Muscle of leg (tissue), 11 donors: ENCODE measurements around the gene JCHAIN. TPM values are rescaled to one million over a fixed set of nuclear protein-coding genes. Genes with fewer than 3 reads are reported as not detected.

Experiments used
- DNase-seq: peaks from one replicate; pipeline ENCODE4 v3.0.0; 2013
- H3K27ac ChIP-seq: one replicate; pipeline ENCODE4 v1.5.1; 2013; ENCODE audit warnings: mild to moderate bottlenecking, low read length, control low read depth
- H3K27me3 ChIP-seq: one replicate; pipeline ENCODE4 v1.6.1; 2013; ENCODE audit warnings: low read length; ENCODE audit not compliant: control insufficient read depth, insufficient read depth
- H3K36me3 ChIP-seq: one replicate; pipeline ENCODE4 v1.6.1; 2013; ENCODE audit warnings: low read length; ENCODE audit not compliant: control insufficient read depth, insufficient read depth
- H3K4me1 ChIP-seq: one replicate; pipeline ENCODE4 v1.6.1; 2013; ENCODE audit warnings: low read length; ENCODE audit not compliant: control insufficient read depth, insufficient read depth
- H3K4me3 ChIP-seq: one replicate; pipeline ENCODE4 v1.5.1; 2013; ENCODE audit warnings: low read length, control low read depth
- H3K9me3 ChIP-seq: replicated peaks from 2 replicates; pipeline ENCODE4 v1.6.1; 2013; ENCODE audit warnings: low read depth, low read length; ENCODE audit not compliant: control insufficient read depth
- WGBS: methylation state at CpG from one replicate; pipeline ENCODE4 v1.1.5; 2013; ENCODE audit warnings: missing lambda C conversion rate; ENCODE audit not compliant: insufficient coverage; 5-methylcytosine and 5-hydroxymethylcytosine counted together
- polyA plus RNA-seq, 8 donors: library from polyadenylated mRNA; unstranded; fragments of 120-200 nt; gene quantifications; one replicate each; pipeline versions ENCODE4 v1.2.1 to v1.2.3, GENCODE V29; 2013; ENCODE audit warnings: inconsistent platforms in 1 of 8, low replicate concordance in 1 of 8; ENCODE audit not compliant: insufficient read length in 8 of 8, insufficient read depth in 1 of 8
- total RNA-seq: library from RNA; stranded (reverse); fragments of 120-200 nt; gene quantifications from one replicate; pipeline ENCODE4 v1.2.4, GENCODE V29; 2013

The JCHAIN gene
- total and polyA plus RNA-seq, 9 donors = 0.45 to 2.3 (median 0.95) TPM

GRCh38 chr4:70623323-70623722 lies 43.0 kb downstream of the JCHAIN start:
- Histone ChIP-seq H3K27me3 (no peaks in the 10 kb centered on the region), H3K9me3 (no peaks in the 10 kb centered on the region), H3K36me3 (no peaks in the 10 kb centered on the region), H3K27ac (no peak overlapping the region), H3K4me3 (no peak overlapping the region), H3K4me1 (no peaks in the 10 kb centered on the region)
- DNase-seq = no peak
- WGBS = no CpG with 5 or more reads among the region's 3 CpGs

GRCh38 chr4:70619778-70620177 lies 46.5 kb downstream of the JCHAIN start:
- Histone ChIP-seq H3K4me1 (no peaks in the 10 kb centered on the region), H3K4me3 (no peak overlapping the region), H3K27ac (no peak overlapping the region), H3K27me3 (no peaks in the 10 kb centered on the region), H3K36me3 (no peaks in the 10 kb centered on the region), H3K9me3 (no peaks in the 10 kb centered on the region)
- no CpG with 5 or more reads among the region's 2 CpGs for WGBS
- DNase-seq = no peak

DNA sequence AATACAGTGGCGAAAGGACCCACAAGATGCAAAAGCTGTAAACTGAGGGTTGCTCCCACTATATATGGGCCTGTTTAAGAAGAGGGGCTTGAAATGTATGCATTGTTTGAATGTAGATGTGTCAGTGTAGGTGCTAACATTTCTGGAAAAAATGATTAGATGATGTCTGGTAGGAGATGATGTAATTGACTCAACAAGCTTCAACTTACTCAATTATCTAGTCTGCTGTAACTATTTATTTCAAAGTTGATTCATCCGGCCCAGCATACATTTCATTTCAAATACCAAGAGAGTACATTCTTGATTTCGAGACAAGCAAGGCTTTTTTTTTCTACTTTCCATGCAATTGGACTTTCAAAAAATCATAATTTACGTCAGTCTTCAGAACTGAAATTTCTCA lies 47.0 kb downstream of the JCHAIN start:
- Histone ChIP-seq H3K27me3 (no peaks in the 10 kb centered on the region), H3K9me3 (no peaks in the 10 kb centered on the region), H3K36me3 (no peaks in the 10 kb centered on the region), H3K27ac (no peak overlapping the region), H3K4me1 (no peaks in the 10 kb centered on the region), H3K4me3 (no peak overlapping the region)
- no peak for DNase-seq
- WGBS = 86% methylated on average over 3 of the region's 4 CpGs

DNA sequence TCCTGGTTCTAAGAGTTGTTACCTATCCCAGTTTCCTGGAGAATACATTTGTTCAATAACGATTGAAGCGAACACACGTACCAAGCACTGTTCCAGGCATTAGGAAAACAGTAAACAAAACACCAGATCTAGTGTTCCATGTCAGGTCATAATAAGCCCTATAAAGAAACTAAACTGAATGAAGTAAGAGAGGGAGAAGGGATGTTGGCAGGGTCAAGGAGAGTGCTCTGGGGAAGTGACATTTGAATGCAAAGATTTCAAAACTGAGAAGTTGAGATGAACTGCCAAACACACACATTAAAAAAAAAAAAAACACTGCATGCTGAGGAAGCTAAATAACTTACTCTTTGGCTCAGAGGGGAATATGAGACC lies 52.1 kb downstream of the JCHAIN start:
- H3K27me3 ChIP-seq = no peaks in the 10 kb centered on the region
- no peak overlapping the region for H3K27ac ChIP-seq
- no peaks in the 10 kb centered on the region for H3K36me3 ChIP-seq
- no peak overlapping the region for H3K4me3 ChIP-seq
- DNase-seq = peak; percentile 8
- H3K9me3 ChIP-seq = no peaks in the 10 kb centered on the region
- WGBS = no CpG with 5 or more reads among the region's 3 CpGs
- no peaks in the 10 kb centered on the region for H3K4me1 ChIP-seq

- H3K27ac ChIP-seq = no peak overlapping the region
- 50% methylated on average over 1 of the region's 9 CpGs for WGBS
Observed at GRCh38 chr4:70613306-70614183, 52.8 kb downstream of the JCHAIN start.

GRCh38 chr4:70608324-70608723 lies 58.0 kb downstream of the JCHAIN start:
- no peak for DNase-seq
- no peaks in the 10 kb centered on the region for H3K36me3 ChIP-seq
- no peaks in the 10 kb centered on the region for H3K27me3 ChIP-seq
- no CpG with 5 or more reads among the region's 2 CpGs for WGBS
- no peak overlapping the region for H3K27ac ChIP-seq
- H3K9me3 ChIP-seq = no peaks in the 10 kb centered on the region
- H3K4me1 ChIP-seq = no peaks in the 10 kb centered on the region
- no peak overlapping the region for H3K4me3 ChIP-seq

More at GRCh38 chr4:70613306-70614183, 52.8 kb downstream of the JCHAIN start:
- Histone ChIP-seq H3K36me3 (no peaks in the 10 kb centered on the region), H3K4me3 (no peak overlapping the region), H3K4me1 (no peaks in the 10 kb centered on the region), H3K9me3 (no peaks in the 10 kb centered on the region), H3K27me3 (no peaks in the 10 kb centered on the region)
- peak; percentile 12 for DNase-seq

- Histone ChIP-seq H3K27me3 (no peaks in the 10 kb centered on the region), H3K4me3 (no peak overlapping the region), H3K36me3 (no peaks in the 10 kb centered on the region), H3K9me3 (no peaks in the 10 kb centered on the region), H3K4me1 (no peaks in the 10 kb centered on the region), H3K27ac (no peak overlapping the region)
- WGBS = 87% methylated on average over 3 of the region's 3 CpGs
- DNase-seq = no peak
Observed at GRCh38 chr4:70607334-70607853, 58.9 kb downstream of the JCHAIN start.

DNA sequence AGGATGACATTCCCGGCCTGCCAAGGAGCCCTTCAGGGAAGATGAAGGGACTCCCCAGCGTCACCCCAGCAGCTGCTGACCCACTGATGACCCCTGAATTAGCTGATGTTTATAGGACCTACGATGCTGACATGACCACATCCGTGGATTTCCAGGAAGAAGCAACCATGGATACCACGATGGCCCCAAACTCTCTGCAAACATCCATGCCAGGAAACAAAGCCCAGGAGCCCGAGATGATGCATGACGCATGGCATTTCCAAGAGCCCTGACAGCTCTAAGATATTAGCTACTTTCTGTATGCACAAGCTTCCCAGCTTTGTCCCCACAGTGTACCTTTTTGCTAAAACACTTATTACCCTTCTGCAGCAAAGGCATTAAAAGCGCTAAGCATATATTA lies 59.8 kb downstream of the JCHAIN start:
- Histone ChIP-seq H3K9me3 (no peaks in the 10 kb centered on the region), H3K36me3 (no peaks in the 10 kb centered on the region), H3K27me3 (no peaks in the 10 kb centered on the region), H3K4me3 (no peak overlapping the region), H3K27ac (no peak overlapping the region), H3K4me1 (no peaks in the 10 kb centered on the region)
- no peak for DNase-seq
- WGBS = 73% methylated on average over 7 of the region's 8 CpGs

Other genes starting within 250 kb of the JCHAIN start
- gene MUC7, start 194.3 kb downstream of the JCHAIN start, total RNA-seq = not detected
- under 1 TPM in 2 of 8 donors, not detected in 6; 0.15 to 0.36 TPM for gene MUC7, start 194.3 kb downstream of the JCHAIN start, polyA plus RNA-seq
- gene AMTN, start 147.9 kb downstream of the JCHAIN start, total RNA-seq = not detected
- gene AMTN, start 147.9 kb downstream of the JCHAIN start, polyA plus RNA-seq = not detected
- not detected for gene AMBN, start 74.3 kb downstream of the JCHAIN start, total RNA-seq
- not detected for gene AMBN, start 74.3 kb downstream of the JCHAIN start, polyA plus RNA-seq
- 2.4 TPM for gene ENAM, start 37.8 kb downstream of the JCHAIN start, total RNA-seq
- gene ENAM, start 37.8 kb downstream of the JCHAIN start, polyA plus RNA-seq = 1 to 10 TPM; 1.4 to 4.2 (median 2.1) TPM
- gene UTP3, start 22.0 kb upstream of the JCHAIN start, total RNA-seq = 10.7 TPM
- gene UTP3, start 22.0 kb upstream of the JCHAIN start, polyA plus RNA-seq = 10 to 100 TPM; 19.3 to 28.7 (median 23.8) TPM
- gene RUFY3, start 55.5 kb upstream of the JCHAIN start, total RNA-seq = 81.3 TPM
- 100 to 1,000 TPM in 1 of 8 donors, 10 to 100 TPM in 7; 47.7 to 102 (median 68.7) TPM for gene RUFY3, start 55.5 kb upstream of the JCHAIN start, polyA plus RNA-seq
- 115 TPM for gene GRSF1, start 173.4 kb upstream of the JCHAIN start, total RNA-seq
- gene GRSF1, start 173.4 kb upstream of the JCHAIN start, polyA plus RNA-seq = 100 to 1,000 TPM; 127 to 198 (median 149) TPM
- 19.6 TPM for gene MOB1B, start 235.9 kb upstream of the JCHAIN start, total RNA-seq
- gene MOB1B, start 235.9 kb upstream of the JCHAIN start, polyA plus RNA-seq = 10 to 100 TPM; 18.1 to 47.5 (median 27.1) TPM